ENCODE results near the gene IFNA6.

DNA sequence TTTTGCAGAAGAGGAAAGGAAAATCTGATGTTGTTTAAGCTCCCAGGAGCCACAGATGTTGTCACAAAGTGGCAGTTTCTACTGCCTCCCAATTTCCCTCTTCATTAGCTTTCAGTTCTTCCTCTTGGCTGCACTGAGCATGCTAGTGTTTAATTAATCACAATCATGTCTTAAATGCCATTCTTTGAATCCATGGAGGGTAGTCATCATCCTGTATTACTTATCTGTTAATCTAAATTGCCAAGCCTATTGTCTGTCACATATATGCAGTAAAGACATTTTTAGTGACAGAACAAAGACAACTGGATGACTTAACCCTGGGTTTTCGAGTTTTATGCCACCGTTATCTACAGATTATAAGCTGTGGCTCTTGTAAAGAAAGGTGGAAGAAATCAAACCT lies 30.2 kb downstream of the IFNA6 start:
- TF ChIP-seq EZH2 (IDR thresholded peaks at IDR 0.05; ENCODE audit: low read depth) = no peak
- TF ChIP-seq, protein P1, sequence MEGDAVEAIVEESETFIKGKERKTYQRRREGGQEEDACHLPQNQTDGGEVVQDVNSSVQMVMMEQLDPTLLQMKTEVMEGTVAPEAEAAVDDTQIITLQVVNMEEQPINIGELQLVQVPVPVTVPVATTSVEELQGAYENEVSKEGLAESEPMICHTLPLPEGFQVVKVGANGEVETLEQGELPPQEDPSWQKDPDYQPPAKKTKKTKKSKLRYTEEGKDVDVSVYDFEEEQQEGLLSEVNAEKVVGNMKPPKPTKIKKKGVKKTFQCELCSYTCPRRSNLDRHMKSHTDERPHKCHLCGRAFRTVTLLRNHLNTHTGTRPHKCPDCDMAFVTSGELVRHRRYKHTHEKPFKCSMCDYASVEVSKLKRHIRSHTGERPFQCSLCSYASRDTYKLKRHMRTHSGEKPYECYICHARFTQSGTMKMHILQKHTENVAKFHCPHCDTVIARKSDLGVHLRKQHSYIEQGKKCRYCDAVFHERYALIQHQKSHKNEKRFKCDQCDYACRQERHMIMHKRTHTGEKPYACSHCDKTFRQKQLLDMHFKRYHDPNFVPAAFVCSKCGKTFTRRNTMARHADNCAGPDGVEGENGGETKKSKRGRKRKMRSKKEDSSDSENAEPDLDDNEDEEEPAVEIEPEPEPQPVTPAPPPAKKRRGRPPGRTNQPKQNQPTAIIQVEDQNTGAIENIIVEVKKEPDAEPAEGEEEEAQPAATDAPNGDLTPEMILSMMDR (conservative IDR thresholded peaks at IDR 0.05) = no peak
